ENCODE results near the gene ERP27.

The ERP27 gene

DNA sequence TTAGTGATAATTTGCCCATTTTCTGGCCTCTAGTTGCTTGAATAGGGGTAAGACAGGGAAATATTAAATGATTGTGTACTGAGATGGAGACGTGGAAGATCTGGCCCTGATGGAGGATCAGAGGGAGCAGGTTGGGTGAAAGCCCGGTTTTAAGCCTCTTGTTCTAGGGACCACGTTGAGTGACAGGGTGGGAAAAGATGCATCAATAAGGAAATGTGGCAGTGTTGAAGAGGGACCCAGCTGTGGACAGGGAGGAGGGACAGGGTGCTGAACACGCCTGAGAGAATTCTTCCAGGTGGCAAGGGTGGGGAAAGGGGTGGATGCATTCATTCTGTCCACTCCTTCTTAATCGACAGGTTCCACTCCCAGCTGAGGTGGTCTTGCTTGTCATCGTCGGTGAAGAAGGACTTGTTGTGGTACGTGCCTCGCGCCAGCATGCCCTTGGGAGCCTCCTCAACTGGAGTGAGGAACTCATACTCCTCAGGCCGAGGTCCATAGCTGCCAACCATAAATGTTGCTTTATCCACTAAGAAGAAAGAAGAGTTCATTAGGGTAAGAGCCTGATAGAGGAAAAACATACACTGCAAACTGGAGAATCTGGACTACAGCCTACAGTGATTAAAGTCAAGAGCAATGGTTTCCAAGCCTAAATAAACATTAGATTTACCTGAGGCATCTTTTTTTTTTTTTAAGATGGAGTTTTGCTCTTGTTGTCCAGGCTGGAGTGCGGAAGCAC lies 4.0 kb upstream of the ERP27 start:
- H2BK15ac ChIP-seq (ENCODE audit: low read depth, poor library complexity, severe bottlenecking), result no peak overlapping the region
- H3K4me1 ChIP-seq (ENCODE audit: control insufficient read depth, insufficient read depth, low read depth, low read length), result no peaks in the 10 kb centered on the region
- no peak overlapping the region for H2AFZ ChIP-seq (ENCODE audit: low read depth, low read length)
- no peaks in the 10 kb centered on the region for H3K27me3 ChIP-seq (ENCODE audit: control insufficient read depth in 1 of 2, insufficient read depth in 1 of 2, low read length in 2 of 2)
- 96% methylated on average over 11 of the region's 12 CpGs for WGBS
- no peak overlapping the region for H4K91ac ChIP-seq (ENCODE audit: low read length)
- DNase-seq, result no peak
- no peaks in the 10 kb centered on the region for H3K9me3 ChIP-seq (ENCODE audit: control insufficient read depth, low read length)
- H2BK5ac ChIP-seq (ENCODE audit: low read depth, low read length, poor library complexity, severe bottlenecking), result no peak overlapping the region
- H3K14ac ChIP-seq (ENCODE audit: low read length in 2 of 2), result no peak overlapping the region
- H3K4me2 ChIP-seq (ENCODE audit: low read length, poor library complexity, severe bottlenecking), result no peak overlapping the region
- no peaks in the 10 kb centered on the region for H3K79me1 ChIP-seq (replicated peaks; ENCODE audit: low read length, poor library complexity, severe bottlenecking)
- no peak overlapping the region for H2AK5ac ChIP-seq (ENCODE audit: low read length, severe bottlenecking)
- H3K4me3 ChIP-seq (ENCODE audit: insufficient read depth in 1 of 2, low read depth in 1 of 2, low read length in 2 of 2), result no peak overlapping the region
- H3K9ac ChIP-seq (ENCODE audit: low read length), result no peak overlapping the region
- peaks cover 0 to 4% of the 10 kb centered on the region in 2 experiments for H3K36me3 ChIP-seq (ENCODE audit: control insufficient read depth in 1 of 2, insufficient read depth in 2 of 2, low read depth in 1 of 2, low read length in 2 of 2)
- H3K18ac ChIP-seq (ENCODE audit: low read depth in 1 of 2, low read length in 2 of 2), result no peak overlapping the region
- no peak overlapping the region for H2BK12ac ChIP-seq (ENCODE audit: low read length in 2 of 2)
- H3K4ac ChIP-seq (ENCODE audit: low read depth in 1 of 2, low read length in 2 of 2), result no peak overlapping the region
- no peak overlapping the region for H2BK120ac ChIP-seq (ENCODE audit: low read depth, low read length)
- H3K27ac ChIP-seq (ENCODE audit: low read length, poor library complexity, severe bottlenecking), result no peak overlapping the region
- H3K23ac ChIP-seq (ENCODE audit: low read length in 2 of 2), result no peak overlapping the region
- H4K8ac ChIP-seq (ENCODE audit: low read length), result no peak overlapping the region

DNA sequence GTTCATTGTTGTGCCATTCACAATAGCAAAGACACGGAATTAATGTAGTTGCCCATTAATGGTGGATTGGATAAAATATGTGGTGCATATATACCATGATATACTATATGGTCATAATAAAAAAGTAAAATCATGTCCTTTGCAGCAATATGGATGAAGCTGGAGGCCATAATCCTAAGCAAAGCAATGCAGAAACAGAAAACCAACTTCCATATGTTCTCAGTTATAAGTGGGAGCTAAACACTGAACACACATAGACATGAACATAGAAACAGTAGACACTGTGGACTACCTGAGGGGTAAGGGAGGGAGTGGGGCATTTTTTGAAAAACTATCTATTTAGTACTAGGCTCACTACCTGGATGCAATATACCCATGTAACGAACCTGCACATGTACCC lies 3.0 kb upstream of the ERP27 start:
- Histone ChIP-seq H4K8ac (ENCODE audit: low read length) (no peak overlapping the region), H2BK120ac (ENCODE audit: low read depth, low read length) (no peak overlapping the region), H3K4me3 (ENCODE audit: insufficient read depth in 1 of 2, low read depth in 1 of 2, low read length in 2 of 2) (no peak overlapping the region), H3K27me3 (ENCODE audit: control insufficient read depth in 1 of 2, insufficient read depth in 1 of 2, low read length in 2 of 2) (no peaks in the 10 kb centered on the region), H2AFZ (ENCODE audit: low read depth, low read length) (no peak overlapping the region), H3K14ac (ENCODE audit: low read length in 2 of 2) (no peak overlapping the region), H3K18ac (ENCODE audit: low read depth in 1 of 2, low read length in 2 of 2) (no peak overlapping the region), H3K27ac (ENCODE audit: low read length, poor library complexity, severe bottlenecking) (no peak overlapping the region), H4K91ac (ENCODE audit: low read length) (no peak overlapping the region), H3K23ac (ENCODE audit: low read length in 2 of 2) (no peak overlapping the region), H3K79me1 (replicated peaks; ENCODE audit: low read length, poor library complexity, severe bottlenecking) (no peaks in the 10 kb centered on the region), H3K4me1 (ENCODE audit: control insufficient read depth, insufficient read depth, low read depth, low read length) (no peaks in the 10 kb centered on the region), H3K9me3 (ENCODE audit: control insufficient read depth, low read length) (no peaks in the 10 kb centered on the region), H2BK15ac (ENCODE audit: low read depth, poor library complexity, severe bottlenecking) (no peak overlapping the region), H3K36me3 (ENCODE audit: control insufficient read depth in 1 of 2, insufficient read depth in 2 of 2, low read depth in 1 of 2, low read length in 2 of 2) (peaks cover 0 to 4% of the 10 kb centered on the region in 2 experiments), H2AK5ac (ENCODE audit: low read length, severe bottlenecking) (no peak overlapping the region), H2BK5ac (ENCODE audit: low read depth, low read length, poor library complexity, severe bottlenecking) (no peak overlapping the region), H3K4me2 (ENCODE audit: low read length, poor library complexity, severe bottlenecking) (no peak overlapping the region), H2BK12ac (ENCODE audit: low read length in 2 of 2) (no peak overlapping the region), H3K9ac (ENCODE audit: low read length) (no peak overlapping the region), H3K4ac (ENCODE audit: low read depth in 1 of 2, low read length in 2 of 2) (no peak overlapping the region)
- no peak for DNase-seq
- no CpG with 5 or more reads among the region's 2 CpGs for WGBS

DNA sequence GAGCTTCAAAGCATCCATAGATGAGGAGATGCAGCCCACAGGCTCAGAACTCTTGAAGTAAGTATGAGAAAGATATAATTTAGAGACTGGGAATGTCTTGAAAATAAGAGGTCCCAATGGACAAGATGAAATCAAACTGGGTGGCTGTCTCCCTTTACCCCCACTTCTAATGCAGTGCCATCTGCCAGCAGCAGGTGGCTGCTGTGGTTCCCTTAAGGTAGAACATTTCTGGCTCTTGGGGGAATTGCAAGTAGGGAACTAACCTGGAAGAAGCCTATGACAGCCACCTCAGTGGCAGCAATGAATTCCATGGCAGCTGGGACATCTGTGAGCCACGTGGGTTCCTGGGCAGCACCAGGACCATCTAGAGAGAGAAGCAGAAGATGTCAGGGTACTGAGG lies 648 bp downstream of the ERP27 start:
- Histone ChIP-seq H2BK5ac (ENCODE audit: low read depth, low read length, poor library complexity, severe bottlenecking) (no peak overlapping the region), H2BK12ac (ENCODE audit: low read length in 2 of 2) (no peak overlapping the region), H3K14ac (ENCODE audit: low read length in 2 of 2) (no peak overlapping the region), H2AK5ac (ENCODE audit: low read length, severe bottlenecking) (no peak overlapping the region), H4K8ac (ENCODE audit: low read length) (no peak overlapping the region), H3K79me1 (replicated peaks; ENCODE audit: low read length, poor library complexity, severe bottlenecking) (no peaks in the 10 kb centered on the region), H3K4me2 (ENCODE audit: low read length, poor library complexity, severe bottlenecking) (no peak overlapping the region), H2AFZ (ENCODE audit: low read depth, low read length) (no peak overlapping the region), H3K23ac (ENCODE audit: low read length in 2 of 2) (no peak overlapping the region), H3K27me3 (ENCODE audit: control insufficient read depth in 1 of 2, insufficient read depth in 1 of 2, low read length in 2 of 2) (no peaks in the 10 kb centered on the region), H2BK15ac (ENCODE audit: low read depth, poor library complexity, severe bottlenecking) (no peak overlapping the region), H3K18ac (ENCODE audit: low read depth in 1 of 2, low read length in 2 of 2) (no peak overlapping the region), H3K4me1 (ENCODE audit: control insufficient read depth, insufficient read depth, low read depth, low read length) (peaks cover 7% of the 10 kb centered on the region), H3K9ac (ENCODE audit: low read length) (no peak overlapping the region), H3K27ac (ENCODE audit: low read length, poor library complexity, severe bottlenecking) (no peak overlapping the region), H3K4me3 (ENCODE audit: insufficient read depth in 1 of 2, low read depth in 1 of 2, low read length in 2 of 2) (no peak overlapping the region), H3K9me3 (ENCODE audit: control insufficient read depth, low read length) (no peaks in the 10 kb centered on the region), H3K36me3 (ENCODE audit: control insufficient read depth in 1 of 2, insufficient read depth in 2 of 2, low read depth in 1 of 2, low read length in 2 of 2) (peaks cover 0 to 4% of the 10 kb centered on the region in 2 experiments), H4K91ac (ENCODE audit: low read length) (no peak overlapping the region), H3K4ac (ENCODE audit: low read depth in 1 of 2, low read length in 2 of 2) (no peak overlapping the region), H2BK120ac (ENCODE audit: low read depth, low read length) (no peak overlapping the region)
- 88% methylated on average over 1 of the region's 1 CpG for WGBS
- no peak for DNase-seq

DNA sequence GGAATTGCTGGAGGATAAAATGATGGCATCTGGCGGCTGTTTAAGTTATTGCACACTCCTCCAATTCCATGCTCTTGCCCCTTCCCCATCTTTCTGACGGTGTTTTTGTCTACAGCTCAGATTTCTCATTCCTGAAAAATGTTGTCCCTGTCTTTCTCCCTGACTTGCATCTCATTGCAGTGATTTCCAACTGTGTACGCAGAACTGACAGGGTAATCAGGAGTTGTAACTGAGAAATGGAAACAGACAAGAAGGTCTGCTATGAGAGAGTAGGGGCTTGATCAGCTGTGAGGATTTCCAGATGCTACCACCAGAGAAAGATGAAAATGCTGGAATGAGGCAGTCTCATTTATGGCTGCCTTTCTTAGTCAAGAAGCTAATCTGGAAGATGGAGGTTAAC lies 1.3 kb downstream of the ERP27 start:
- Histone ChIP-seq H3K23ac (ENCODE audit: low read length in 2 of 2) (no peak overlapping the region), H2BK15ac (ENCODE audit: low read depth, poor library complexity, severe bottlenecking) (no peak overlapping the region), H3K27ac (ENCODE audit: low read length, poor library complexity, severe bottlenecking) (no peak overlapping the region), H4K8ac (ENCODE audit: low read length) (no peak overlapping the region), H2AK5ac (ENCODE audit: low read length, severe bottlenecking) (no peak overlapping the region), H3K9me3 (ENCODE audit: control insufficient read depth, low read length) (no peaks in the 10 kb centered on the region), H3K14ac (ENCODE audit: low read length in 2 of 2) (no peak overlapping the region), H3K18ac (ENCODE audit: low read depth in 1 of 2, low read length in 2 of 2) (no peak overlapping the region), H3K4me2 (ENCODE audit: low read length, poor library complexity, severe bottlenecking) (no peak overlapping the region), H2BK12ac (ENCODE audit: low read length in 2 of 2) (no peak overlapping the region), H3K27me3 (ENCODE audit: control insufficient read depth in 1 of 2, insufficient read depth in 1 of 2, low read length in 2 of 2) (no peaks in the 10 kb centered on the region), H2BK5ac (ENCODE audit: low read depth, low read length, poor library complexity, severe bottlenecking) (no peak overlapping the region), H3K4me1 (ENCODE audit: control insufficient read depth, insufficient read depth, low read depth, low read length) (peaks cover 7% of the 10 kb centered on the region), H2BK120ac (ENCODE audit: low read depth, low read length) (no peak overlapping the region), H3K9ac (ENCODE audit: low read length) (no peak overlapping the region), H3K4me3 (ENCODE audit: insufficient read depth in 1 of 2, low read depth in 1 of 2, low read length in 2 of 2) (no peak overlapping the region), H3K79me1 (replicated peaks; ENCODE audit: low read length, poor library complexity, severe bottlenecking) (no peaks in the 10 kb centered on the region), H3K4ac (ENCODE audit: low read depth in 1 of 2, low read length in 2 of 2) (no peak overlapping the region), H3K36me3 (ENCODE audit: control insufficient read depth in 1 of 2, insufficient read depth in 2 of 2, low read depth in 1 of 2, low read length in 2 of 2) (no peaks in the 10 kb centered on the region), H2AFZ (ENCODE audit: low read depth, low read length) (no peak overlapping the region), H4K91ac (ENCODE audit: low read length) (no peak overlapping the region)
- 37% methylated on average over 3 of the region's 3 CpGs for WGBS
- no peak for DNase-seq

Data from mesenchymal stem cell (in vitro differentiated cells and primary cell).